Activated naive CD8-positive, alpha-beta T cell treated with anti-CD3 and anti-CD28 coated beads, Interleukin-2, amount 10 ng/mL, durations not matched to agents 7 days and 5 days (primary cell): ENCODE measurements around the gene CBX3. TPM values are rescaled to one million over a fixed set of nuclear protein-coding genes. Genes with fewer than 3 reads are reported as not detected.
A peak's percentile ranks its signal among the peaks of the same experiment; 100 is the strongest.
"Not testable (repeated sequence)": the region's sequence is repeated elsewhere in the genome, so short reads cannot be mapped to it uniquely, and the experiment has no call there.

Experiments used
- ATAC-seq: fragments of 150-1000 bp; cut with Tn5 transposase; one replicate; pipeline ENCODE4 v1.10.0; 2021; ENCODE audit warnings: low read depth, moderate library complexity
- POLR2A ChIA-PET: fragments of 350-600 bp; sonication (Branson Sonifier 250); formaldehyde crosslinking; loops from one replicate; lab custom pipeline; 2021; ENCODE audit warnings: antibody characterized with exemption; lab: Charles Lee
- DNase-seq: peaks from one replicate; pipeline ENCODE4 v3.0.0; 2021
- H3K27ac Mint-ChIP-seq: one replicate; pipeline ENCODE4 v1.8.0; 2022; ENCODE audit warnings: mild to moderate bottlenecking, mixed read lengths
- H3K27me3 Mint-ChIP-seq: one replicate; pipeline ENCODE4 v1.8.0; 2022; ENCODE audit warnings: mild to moderate bottlenecking, moderate library complexity, mixed read lengths
- H3K36me3 Mint-ChIP-seq: one replicate; pipeline ENCODE4 v1.8.0; 2021; ENCODE audit warnings: mild to moderate bottlenecking, mixed read lengths
- H3K4me1 Mint-ChIP-seq: one replicate; pipeline ENCODE4 v1.8.0; 2021; ENCODE audit warnings: mixed read lengths
- H3K4me3 Mint-ChIP-seq: one replicate; pipeline ENCODE4 v1.8.0; 2022; ENCODE audit warnings: mild to moderate bottlenecking, moderate library complexity, mixed read lengths
- H3K9me3 Mint-ChIP-seq: one replicate; pipeline ENCODE4 v1.8.0; 2021; ENCODE audit warnings: mixed read lengths
- total RNA-seq, 2 experiments: library from RNA; stranded (reverse); gene quantifications; one replicate each; pipeline ENCODE4 v1.2.3, GENCODE V29; 2021

CBX3 gene
- total RNA-seq, 2 experiments from 2014 or later = 227 to 235 TPM

DNA sequence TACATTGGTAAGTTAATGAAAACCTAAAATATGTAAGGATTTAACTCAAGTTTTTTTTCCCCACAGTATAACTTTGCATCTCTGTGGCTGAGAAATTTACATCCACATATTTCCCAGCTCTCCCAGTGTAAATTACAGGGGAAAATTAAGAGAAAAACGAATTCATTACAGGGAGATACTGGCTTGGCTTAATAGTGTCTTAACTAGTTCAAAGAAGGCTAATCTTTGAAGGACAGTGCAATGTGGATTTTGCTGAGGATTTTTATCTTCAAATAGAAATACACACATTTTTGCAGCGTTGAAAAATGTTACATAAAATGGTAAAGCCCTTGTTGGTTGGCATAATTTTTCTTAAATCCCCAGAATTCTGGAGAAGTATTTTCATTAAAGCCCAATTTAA, 1.5 kb downstream of the CBX3 start:
- POLR2A ChIA-PET = interaction anchor here (1.1 to 7.2 kb wide), 3 partner anchors 11 to 86 kb away, joined by 3 to 107 read pairs (median 51); no protein-coding TSS in a partner anchor
- no peaks in the 10 kb centered on the region for H3K27me3 Mint-ChIP-seq
- peaks cover 30% of the 10 kb centered on the region for H3K4me1 Mint-ChIP-seq
- peak overlapping the region; percentile 90 for H3K4me3 Mint-ChIP-seq
- peaks cover 51% of the 10 kb centered on the region for H3K36me3 Mint-ChIP-seq
- peak overlapping the region; percentile 88 for H3K27ac Mint-ChIP-seq
- no peaks in the 10 kb centered on the region for H3K9me3 Mint-ChIP-seq
- ATAC-seq = no peak
- no peak for DNase-seq

DNA sequence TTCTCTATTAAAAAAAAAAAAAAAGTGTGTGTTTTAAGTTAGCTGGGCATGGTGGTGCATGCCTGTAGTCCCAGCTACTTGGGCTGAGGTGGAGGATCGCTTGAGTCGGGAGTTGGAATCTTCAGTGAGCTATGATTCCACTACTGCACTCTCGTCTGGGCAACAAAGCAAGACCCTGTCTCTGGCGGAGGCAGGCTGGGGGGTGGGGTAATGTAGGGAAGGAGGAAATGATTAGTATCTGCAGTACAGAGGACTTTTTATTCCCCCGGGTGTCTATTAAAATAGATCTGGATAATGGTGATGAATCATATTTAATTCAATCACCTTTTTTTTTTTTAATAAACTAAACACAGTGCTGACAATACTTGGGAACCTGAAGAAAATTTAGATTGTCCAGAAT, 6.5 kb downstream of the CBX3 start:
- H3K36me3 Mint-ChIP-seq = peaks cover 52% of the 10 kb centered on the region
- POLR2A ChIA-PET = interaction anchor here (0.7 to 1.5 kb wide), 4 partner anchors 9 to 67 kb away, joined by 3 to 4 read pairs (median 4); no protein-coding TSS in a partner anchor
- ATAC-seq (no peak), DNase-seq (no peak)
- peak overlapping the region; percentile 28 for H3K27ac Mint-ChIP-seq
- H3K9me3 Mint-ChIP-seq = no peaks in the 10 kb centered on the region
- no peaks in the 10 kb centered on the region for H3K27me3 Mint-ChIP-seq
- peaks cover 45% of the 10 kb centered on the region for H3K4me1 Mint-ChIP-seq
- no peak overlapping the region for H3K4me3 Mint-ChIP-seq

DNA sequence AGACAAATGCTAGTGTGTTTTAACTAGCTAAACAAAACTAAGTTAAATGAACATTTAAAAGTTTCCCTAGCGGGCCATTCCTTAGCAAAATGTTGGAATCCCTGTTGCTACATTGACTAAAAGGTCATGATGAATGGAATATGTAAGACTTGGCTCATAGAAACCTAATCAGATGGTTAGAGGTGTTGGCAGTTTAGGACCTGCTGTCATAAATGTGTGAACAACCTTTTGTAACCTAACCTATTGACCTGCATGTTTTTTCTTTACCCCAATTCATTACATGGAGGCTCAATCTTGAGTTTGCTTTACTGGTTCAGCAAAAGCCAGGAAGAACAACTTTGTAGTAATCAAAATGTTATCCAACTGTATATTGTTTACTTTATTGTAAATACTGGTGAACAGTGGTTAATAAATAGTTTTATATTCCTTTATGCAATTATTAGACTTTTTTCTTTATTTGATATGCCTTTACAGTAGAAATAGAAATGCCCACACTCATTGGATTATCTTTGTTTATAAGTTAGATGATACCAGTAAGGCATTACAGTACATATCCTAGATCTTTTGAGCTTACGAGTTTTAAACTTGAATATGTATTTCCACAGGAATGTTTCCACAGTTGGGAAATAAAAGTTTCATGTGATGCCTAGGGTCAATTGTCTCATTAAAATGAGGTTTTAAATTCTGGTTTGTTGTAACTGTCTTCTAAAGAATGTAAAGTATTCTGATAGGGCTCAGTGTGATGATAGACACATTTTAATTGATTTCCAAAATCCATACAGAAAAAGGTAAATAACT, 11.6 kb downstream of the CBX3 start:
- ATAC-seq (no peak), DNase-seq (no peak)
- peaks cover 18% of the 10 kb centered on the region for H3K4me1 Mint-ChIP-seq
- no peaks in the 10 kb centered on the region for H3K27me3 Mint-ChIP-seq
- no peak overlapping the region for H3K4me3 Mint-ChIP-seq
- POLR2A ChIA-PET = interaction anchor here (1.0 kb wide), 1 partner anchor 16 kb away, joined by 3 read pairs; no protein-coding TSS in a partner anchor
- peaks cover 32% of the 10 kb centered on the region for H3K36me3 Mint-ChIP-seq
- H3K9me3 Mint-ChIP-seq = no peaks in the 10 kb centered on the region
- H3K27ac Mint-ChIP-seq = no peak overlapping the region

DNA sequence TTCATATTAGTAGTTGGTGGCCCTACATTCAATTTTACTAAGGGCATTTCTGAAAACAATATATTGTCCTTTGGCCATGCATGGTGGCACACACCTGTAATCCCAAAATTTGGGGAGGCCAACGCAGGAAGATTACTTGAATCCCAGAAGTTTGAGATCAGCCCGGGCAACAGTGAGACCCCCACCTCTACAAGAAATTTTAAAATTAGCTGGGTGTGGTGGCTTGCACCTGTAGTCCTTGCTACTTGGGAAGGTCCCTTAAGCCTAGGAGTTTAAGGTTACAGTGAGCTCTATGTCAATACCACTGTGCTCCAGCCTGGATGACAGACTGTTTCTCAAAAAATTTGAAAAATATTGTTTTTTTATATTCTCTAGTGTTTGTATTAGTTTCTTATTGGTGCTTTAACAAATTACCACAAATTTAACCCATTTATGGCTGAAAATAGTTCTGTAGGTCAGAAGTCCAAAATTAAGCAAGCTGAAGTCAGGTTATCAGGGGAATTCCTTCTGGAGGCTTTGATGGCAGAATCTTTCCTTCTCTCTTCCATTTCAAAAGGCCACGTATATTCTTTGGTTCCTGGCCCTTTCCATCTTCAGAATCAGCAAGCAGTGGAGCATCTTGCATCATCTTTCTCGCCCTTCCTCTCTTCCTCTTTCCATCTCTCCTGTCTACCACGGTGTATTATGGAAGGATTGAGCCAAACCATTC, 12.4 kb downstream of the CBX3 start:
- Mint-ChIP-seq H3K36me3 (peaks cover 32% of the 10 kb centered on the region), H3K27ac (no peak overlapping the region), H3K4me1 (peaks cover 18% of the 10 kb centered on the region), H3K9me3 (no peaks in the 10 kb centered on the region), H3K27me3 (no peaks in the 10 kb centered on the region), H3K4me3 (no peak overlapping the region)
- POLR2A ChIA-PET = interaction anchor here (1.0 to 1.3 kb wide), 2 partner anchors 14 to 17 kb away, joined by 3 read pairs; no protein-coding TSS in a partner anchor
- DNase-seq = no peak
- ATAC-seq = no peak

DNA sequence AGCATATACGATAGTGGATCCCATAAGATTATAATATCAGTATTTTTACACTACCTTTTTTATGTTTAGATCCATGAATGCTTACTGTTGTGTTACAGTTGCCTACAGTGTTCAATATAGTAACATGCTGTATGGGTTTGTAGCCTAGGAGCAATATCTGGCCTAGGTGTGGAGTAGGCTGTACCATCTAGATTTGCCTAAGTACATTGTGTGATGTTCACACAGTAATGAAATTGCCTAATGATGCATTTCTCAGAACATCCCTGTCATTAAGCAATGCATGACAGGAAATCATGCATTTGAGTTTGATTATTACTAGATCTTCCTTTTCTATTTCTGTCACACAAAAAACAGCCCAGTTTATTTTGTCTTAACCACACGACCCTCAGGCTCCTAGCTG, 14.5 kb downstream of the CBX3 start:
- POLR2A ChIA-PET = no interaction called here
- no peak overlapping the region for H3K4me3 Mint-ChIP-seq
- H3K36me3 Mint-ChIP-seq = peaks cover 21% of the 10 kb centered on the region
- no peaks in the 10 kb centered on the region for H3K9me3 Mint-ChIP-seq
- DNase-seq = no peak
- no peak overlapping the region for H3K27ac Mint-ChIP-seq
- H3K27me3 Mint-ChIP-seq = no peaks in the 10 kb centered on the region
- peaks cover 8% of the 10 kb centered on the region for H3K4me1 Mint-ChIP-seq
- no peak for ATAC-seq

DNA sequence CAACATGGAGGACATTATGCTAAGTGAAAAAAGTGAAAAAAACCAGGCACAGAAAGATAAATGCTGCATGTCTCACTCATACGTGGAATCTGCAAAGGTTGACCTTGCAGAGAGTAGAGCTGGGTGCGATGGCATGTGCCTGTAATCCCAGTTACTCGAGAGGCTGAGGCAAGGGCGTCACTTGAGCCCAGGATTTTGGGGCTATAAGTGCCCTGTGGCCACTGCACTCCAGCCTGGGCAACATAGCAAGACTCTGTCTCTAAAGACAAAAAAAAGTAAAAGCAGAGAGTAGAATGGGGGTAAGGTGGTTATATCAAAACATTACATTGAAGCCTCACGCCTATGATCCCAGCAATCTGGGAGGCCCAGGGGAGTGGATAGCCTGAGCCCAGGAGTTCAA, 22.8 kb downstream of the CBX3 start:
- H3K4me1 Mint-ChIP-seq = no peaks in the 10 kb centered on the region
- no peaks in the 10 kb centered on the region for H3K9me3 Mint-ChIP-seq
- no peak for DNase-seq
- H3K27ac Mint-ChIP-seq = no peak overlapping the region
- POLR2A ChIA-PET = interaction anchor here (0.7 kb wide), 1 partner anchor 1446 kb away, joined by 4 read pairs; no protein-coding TSS in a partner anchor
- H3K36me3 Mint-ChIP-seq = no peaks in the 10 kb centered on the region
- peaks cover 17% of the 10 kb centered on the region for H3K27me3 Mint-ChIP-seq
- no peak for ATAC-seq
- no peak overlapping the region for H3K4me3 Mint-ChIP-seq

DNA sequence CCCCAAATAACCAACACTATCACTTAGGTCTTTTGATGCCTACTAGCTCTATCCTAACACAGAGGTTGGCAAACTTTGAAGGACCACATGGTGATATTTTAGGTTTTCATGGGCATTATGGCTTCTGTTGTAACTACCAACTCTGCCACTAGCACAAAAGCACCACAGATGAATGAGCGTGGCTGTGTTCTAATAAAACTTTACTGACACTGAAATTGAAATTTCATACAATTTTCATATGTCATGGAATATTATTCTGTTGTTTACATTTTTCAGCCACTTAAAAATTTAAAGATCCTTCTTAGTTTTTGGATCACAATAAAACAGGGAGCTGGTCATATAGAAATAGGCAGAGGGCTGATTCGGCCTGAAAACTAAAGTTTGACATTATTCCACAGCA, 26.4 kb downstream of the CBX3 start:
- H3K36me3 Mint-ChIP-seq = no peaks in the 10 kb centered on the region
- H3K27me3 Mint-ChIP-seq = peaks cover 10% of the 10 kb centered on the region
- H3K9me3 Mint-ChIP-seq = peaks cover 2% of the 10 kb centered on the region
- POLR2A ChIA-PET = no interaction called here
- H3K4me3 Mint-ChIP-seq = no peak overlapping the region
- DNase-seq (no peak), ATAC-seq (no peak)
- no peaks in the 10 kb centered on the region for H3K4me1 Mint-ChIP-seq
- H3K27ac Mint-ChIP-seq = no peak overlapping the region

DNA sequence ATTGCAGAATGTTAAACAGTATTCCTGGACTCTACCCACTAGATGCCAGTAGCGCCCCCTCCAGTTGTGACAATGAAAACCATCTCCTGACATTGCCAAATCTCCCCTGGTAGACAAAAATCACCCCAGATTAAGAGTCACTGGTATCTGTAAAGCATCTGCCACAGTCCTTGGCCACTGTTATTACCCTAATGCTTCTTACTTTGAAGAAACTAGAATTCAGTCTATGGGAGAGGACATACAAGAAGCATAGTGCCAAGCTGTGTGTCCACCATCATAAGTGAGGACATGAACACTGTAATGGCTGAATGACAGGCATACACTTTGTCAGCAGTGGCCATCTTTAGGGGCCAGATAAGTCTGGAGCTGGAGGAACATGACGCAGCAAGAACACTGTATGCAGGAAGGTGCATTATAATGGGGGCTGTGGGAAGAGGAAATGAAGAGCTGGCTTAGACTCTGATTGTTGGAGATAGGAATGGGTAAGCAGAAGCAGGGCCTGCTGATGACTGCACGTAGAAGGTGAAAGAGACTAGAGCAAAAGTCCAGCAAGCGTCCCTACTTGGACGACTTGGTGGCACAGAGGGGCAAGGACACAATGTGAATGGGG, 32.5 kb downstream of the CBX3 start:
- no peaks in the 10 kb centered on the region for H3K36me3 Mint-ChIP-seq
- no peak overlapping the region for H3K27ac Mint-ChIP-seq
- POLR2A ChIA-PET = no interaction called here
- peaks cover 2% of the 10 kb centered on the region for H3K9me3 Mint-ChIP-seq
- H3K4me1 Mint-ChIP-seq = peaks cover 3% of the 10 kb centered on the region
- H3K4me3 Mint-ChIP-seq = no peak overlapping the region
- H3K27me3 Mint-ChIP-seq = peaks cover 2% of the 10 kb centered on the region
- no peak for ATAC-seq
- no peak for DNase-seq

DNA sequence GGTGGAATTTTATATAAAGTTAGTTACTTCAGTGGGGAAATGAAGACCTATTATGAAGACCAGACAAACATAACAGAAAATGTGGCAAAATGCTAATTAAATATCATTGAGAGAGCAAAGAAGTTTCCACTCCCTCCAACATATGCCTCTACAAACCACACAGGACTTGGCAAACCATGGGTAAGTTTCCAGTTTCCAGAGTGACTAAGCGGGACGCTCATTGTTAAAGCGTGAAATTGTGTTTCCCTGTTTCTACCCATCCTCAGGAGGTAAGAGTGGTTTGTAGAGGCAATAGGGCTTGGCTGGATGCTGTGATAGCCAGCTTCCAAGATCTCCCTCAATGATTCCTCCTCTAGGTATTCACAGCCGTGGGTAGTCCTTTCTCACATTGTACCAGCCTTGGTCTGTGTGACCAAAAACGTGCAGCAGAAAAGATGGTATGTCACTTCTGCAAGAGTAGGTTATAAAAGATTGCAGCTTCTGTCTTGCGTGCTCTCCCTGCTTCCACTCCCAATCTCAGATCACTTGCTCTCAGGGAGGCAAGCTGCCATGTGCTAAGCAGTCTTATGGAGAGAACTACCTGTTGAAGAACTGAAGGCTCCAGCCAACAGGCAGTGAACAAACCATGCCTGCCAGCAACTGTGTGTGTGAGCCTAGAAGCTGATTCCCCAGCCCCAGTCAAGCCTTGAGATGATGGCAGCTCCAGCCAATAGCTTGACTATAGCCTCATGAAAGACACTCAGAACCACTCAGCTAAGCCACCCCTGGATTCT, 35.7 kb downstream of the CBX3 start:
- DNase-seq = no peak
- POLR2A ChIA-PET = interaction anchor here (0.6 kb wide), 1 partner anchor 427 kb away, joined by 3 read pairs; no protein-coding TSS in a partner anchor
- Mint-ChIP-seq H3K27me3 (peaks cover 2% of the 10 kb centered on the region), H3K4me3 (no peak overlapping the region), H3K9me3 (no peaks in the 10 kb centered on the region), H3K4me1 (peaks cover 3% of the 10 kb centered on the region), H3K27ac (no peak overlapping the region), H3K36me3 (no peaks in the 10 kb centered on the region)
- no peak for ATAC-seq

DNA sequence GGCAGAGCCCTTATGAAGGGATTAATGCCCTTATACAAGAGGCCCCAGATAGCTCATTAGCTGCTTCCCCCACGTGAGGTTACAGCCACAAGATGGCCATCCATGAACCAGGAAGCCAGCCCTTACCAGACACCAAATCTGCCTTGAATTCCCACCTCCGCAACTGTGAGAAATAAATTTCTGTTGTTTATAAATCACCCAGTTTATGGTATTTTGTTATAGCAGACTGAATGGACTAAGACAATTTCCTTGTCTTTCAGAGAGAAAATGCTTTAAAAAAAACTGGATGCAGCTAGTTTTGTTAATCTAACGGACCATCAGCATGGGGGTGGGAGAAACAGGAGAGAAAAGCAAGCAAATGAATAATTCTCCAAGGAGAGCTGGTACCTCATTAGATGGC, 36.5 kb downstream of the CBX3 start:
- no peaks in the 10 kb centered on the region for H3K36me3 Mint-ChIP-seq

DNA sequence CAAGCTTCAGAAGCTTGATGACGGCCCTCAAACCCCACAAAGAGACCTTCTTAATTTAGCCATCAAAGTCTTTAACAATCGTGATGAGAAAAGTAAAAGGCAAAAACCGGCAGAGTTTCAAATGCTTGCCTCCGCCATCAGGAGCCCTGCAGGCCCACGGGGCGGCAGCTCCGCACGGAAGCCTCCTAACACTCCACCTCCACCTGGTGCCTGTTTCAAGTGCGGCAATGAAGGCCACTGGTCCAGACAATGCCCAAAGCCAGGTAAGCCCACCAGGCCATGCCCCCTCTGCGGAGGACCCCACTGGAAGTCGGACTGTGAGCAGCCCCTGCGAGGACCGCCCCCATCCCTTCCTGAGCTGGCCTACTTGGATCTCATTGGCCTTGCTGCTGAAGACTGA, 43.6 kb downstream of the CBX3 start:
- H3K4me1 Mint-ChIP-seq = no peaks in the 10 kb centered on the region
- H3K4me3 Mint-ChIP-seq = no peak overlapping the region
- no peaks in the 10 kb centered on the region for H3K36me3 Mint-ChIP-seq
- no peak overlapping the region for H3K27ac Mint-ChIP-seq
- ATAC-seq = no peak
- H3K9me3 Mint-ChIP-seq = no peaks in the 10 kb centered on the region
- H3K27me3 Mint-ChIP-seq = peaks cover 2% of the 10 kb centered on the region
- POLR2A ChIA-PET = no interaction called here
- DNase-seq = no peak

More for the DNA sequence above, 36.5 kb downstream of the CBX3 start:
- Mint-ChIP-seq H3K4me1 (peaks cover 3% of the 10 kb centered on the region), H3K4me3 (no peak overlapping the region), H3K9me3 (no peaks in the 10 kb centered on the region), H3K27me3 (peaks cover 2% of the 10 kb centered on the region), H3K27ac (no peak overlapping the region)
- POLR2A ChIA-PET = no interaction called here
- DNase-seq (no peak), ATAC-seq (no peak)

DNA sequence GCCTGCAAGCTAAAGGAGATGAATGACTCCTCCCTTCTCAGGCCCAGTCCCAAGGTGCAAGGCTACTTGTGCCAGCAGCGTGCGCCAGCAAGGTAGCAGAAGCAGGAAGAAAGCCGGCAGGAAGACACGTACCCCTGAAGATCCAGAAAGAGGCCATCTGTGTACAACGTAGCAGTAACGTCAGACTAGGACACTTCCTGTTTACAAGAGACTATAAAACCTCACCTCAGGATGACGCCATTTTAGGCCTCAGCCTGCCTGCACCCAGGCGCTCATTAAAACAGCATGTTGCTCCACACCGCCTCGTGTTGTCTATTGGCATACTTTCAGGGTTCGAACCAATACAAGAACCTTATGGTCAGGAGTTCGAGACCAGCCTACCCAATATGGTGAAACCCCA, 48.7 kb downstream of the CBX3 start:
- H3K4me1 Mint-ChIP-seq = peaks cover 1% of the 10 kb centered on the region
- H3K27ac Mint-ChIP-seq = no peak overlapping the region
- no peak for ATAC-seq

DNA sequence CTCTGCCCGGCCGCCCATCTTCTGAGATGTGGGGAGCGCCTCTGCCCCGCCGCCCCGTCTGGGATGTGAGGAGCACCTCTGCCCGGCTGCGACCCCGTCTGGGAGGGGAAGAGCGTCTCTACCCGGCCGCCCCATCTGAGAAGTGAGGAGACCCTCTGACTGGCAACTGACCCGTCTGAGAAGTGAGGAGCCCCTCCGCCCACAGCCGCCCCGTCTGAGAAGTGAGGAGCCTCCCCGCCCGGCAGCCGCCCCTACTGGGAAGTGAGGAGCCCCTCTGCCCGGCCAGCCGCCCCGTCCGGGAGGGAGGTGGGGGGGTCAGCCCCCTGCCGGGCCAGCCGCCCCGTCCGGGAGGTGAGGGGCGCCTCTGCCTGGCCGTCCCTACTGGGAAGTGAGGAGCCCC, 60.3 kb downstream of the CBX3 start:
- H3K27me3 Mint-ChIP-seq = peaks cover 11% of the 10 kb centered on the region
- H3K9me3 Mint-ChIP-seq, H3K4me1 Mint-ChIP-seq, H3K36me3 Mint-ChIP-seq, H3K27ac Mint-ChIP-seq, DNase-seq, ATAC-seq, H3K4me3 Mint-ChIP-seq, POLR2A ChIA-PET: not testable (repeated sequence)

More for the DNA sequence above, 48.7 kb downstream of the CBX3 start:
- no peak for DNase-seq
- Mint-ChIP-seq H3K36me3 (no peaks in the 10 kb centered on the region), H3K27me3 (peaks cover 8% of the 10 kb centered on the region), H3K4me3 (no peak overlapping the region), H3K9me3 (no peaks in the 10 kb centered on the region)
- POLR2A ChIA-PET = no interaction called here
